ENCODE results near the gene NELL1.

- TF ChIP-seq TAF1 (IDR thresholded peaks at IDR 0.05; ENCODE audit: low read depth, low read length) (no peak), POLR2A (IDR thresholded peaks at IDR 0.05; ENCODE audit: low read depth, low read length) (no peak), PAX5 (IDR thresholded peaks at IDR 0.05; ENCODE audit: insufficient read depth, low read length, severe bottlenecking) (no peak), POLR2AphosphoS5 (IDR thresholded peaks at IDR 0.05; ENCODE audit: low read depth, low read length) (no peak)
Observed at GRCh38 chr11:21511835-21512440, 842.6 kb downstream of the NELL1 start.
